Right lobe of liver (tissue), 6 donors: ENCODE measurements around the gene CHCHD1. TPM values are rescaled to one million over a fixed set of nuclear protein-coding genes. Genes with fewer than 3 reads are reported as not detected.

ENCODE experiments used
- ATAC-seq, 4 donors: fragments of 200-7000 bp; cut with Tn5 transposase; one replicate each; pipeline ENCODE4 v1.9.1; 2020; ENCODE audit warnings: mild to moderate bottlenecking in 4 of 4, moderate library complexity in 4 of 4
- DNase-seq, 3 donors: peaks; one replicate each; pipeline ENCODE4 v3.0.0-alpha.2; 2020
- H3K27ac ChIP-seq, 3 donors: fragments of 200-600 bp; one replicate each; pipeline ENCODE4 v1.8.0; 2022
- H3K27me3 ChIP-seq, 2 donors: fragments of 200-600 bp; one replicate each; pipeline ENCODE4 v1.8.0; 2022
- H3K36me3 ChIP-seq, 4 donors: fragments of 200-600 bp; sonication (generic) in 1 of 4; one replicate each; pipeline versions ENCODE4 v1.5.1 to v1.8.0; 2017 to 2022; ENCODE audit warnings: control low read depth in 1 of 4
- H3K4me1 ChIP-seq, 4 donors: fragments of 200-600 bp; sonication (generic) in 1 of 4; one replicate each; pipeline versions ENCODE4 v1.5.1 to v1.8.0; 2017 to 2022; ENCODE audit warnings: control low read depth in 1 of 4
- H3K4me3 ChIP-seq, 3 donors: fragments of 200-600 bp; one replicate each; pipeline ENCODE4 v1.8.0; 2022
- H3K9me3 ChIP-seq, 4 donors: fragments of 200-600 bp; sonication (generic) in 1 of 4; one replicate each; pipeline versions ENCODE4 v1.5.1 to v1.8.0; 2017 to 2022; ENCODE audit warnings: control low read depth in 1 of 4
- CTCF ChIP-seq, 4 donors: fragments of 200-600 bp in 3 of 4; fragments of 450-650 bp in 1 of 4; IDR thresholded peaks; one replicate each; pipeline versions ENCODE4 v1.5.1 to v1.8.0; 2016 to 2022; ENCODE audit warnings: antibody characterized with exemption in 4 of 4, mild to moderate bottlenecking in 2 of 4
- POLR2A ChIP-seq: fragments of 450-650 bp; IDR thresholded peaks from one replicate; pipeline ENCODE4 v1.6.1; 2017; ENCODE audit warnings: antibody characterized with exemption, mild to moderate bottlenecking
- WGBS: methylation state at CpG from one replicate; pipeline ENCODE4 v1.1.6; 2018; ENCODE audit warnings: low coverage, low lambda C conversion rate; ENCODE audit not compliant: insufficient coverage; ENCODE audit errors: missing lambda C conversion rate; 5-methylcytosine and 5-hydroxymethylcytosine counted together
- intact Hi-C, 2 donors: fragments of 100-400 bp; cut with DNase I; formaldehyde crosslinking; loops; one replicate each; pipeline versions ENCODE4 v1.11.2 to v1.14.1; 2022
- long read RNA-seq: library from polyadenylated mRNA; unstranded; transcript quantifications from one replicate; pipeline ENCODE4 v2.0.0, GENCODE V29; 2019
- total RNA-seq, 6 experiments: library from RNA; depleted of rRNA in 2 of 6; stranded (reverse); fragments of >200 nt in 2 of 6; fragmentation: NEBNext Ultra II Directional in 3 of 6; extraction: Animal tissue kit (Norgen Biotek cat#: 25700) in 3 of 6; gene quantifications; one replicate each; pipeline versions ENCODE4 v1.1.0 to v1.2.4, GENCODE V29; 2016 to 2023
- donor health status: DM: no; HTN: yes; CAD: no.
- donor health status: DM: no; HTN: no; CAD: no.
- donor health status: DM: no; HTN: no; CAD: no.
- donor health status: DM: no; HTN: yes; CAD: no.
- donor health status: DM: no; HTN: yes; CAD: no.

CHCHD1 gene
- total RNA-seq = 10 to 100 TPM; 13.0 to 25.1 (median 17.4) TPM
- long read RNA-seq, transcript CHCHD1-201 (3 exons, 835 nt) = major isoform, 14 of 15 reads
- long read RNA-seq, partial matches to known transcripts = 1 of 15 reads
- long read RNA-seq, other reads (novel, unspliced or antisense) = 0 of 15 reads

GRCh38 chr10:73781879-73782748 lies at the start of gene CHCHD1:
Gene CHCHD1, plus strand, starts transcription at chr10:73782048. Its CDS starts 28 bp downstream, at chr10:73782076.
- Histone ChIP-seq H3K27ac (peak within 1 kb of the TSS; percentile 86 to 95 (median 93)), H3K27me3 (no peaks in the 10 kb centered on the region), H3K9me3 (no peaks in the 10 kb centered on the region), H3K36me3 (peaks cover 0 to 4% (median 0%) of the 10 kb centered on the region in 4 donors), H3K4me3 (peak within 1 kb of the TSS; percentile 84 to 92 (median 90)), H3K4me1 (peaks cover 0 to 32% (median 6%) of the 10 kb centered on the region in 4 donors)
- WGBS = 0% methylated on average over 23 of the region's 57 CpGs
- DNase-seq (peak; percentile 94 to 95 (median 95)), ATAC-seq (peak; percentile 78 to 83 (median 80))
- intact Hi-C loops = no loop called here
- no peak for TF ChIP-seq CTCF (IDR thresholded peaks at IDR 0.05)
- peak; percentile 50 for TF ChIP-seq POLR2A

GRCh38 chr10:73732426-73732825 lies 49.4 kb upstream of the CHCHD1 start:
- 100% methylated on average over 3 of the region's 20 CpGs for WGBS
- peaks cover 0 to 15% (median 0%) of the 10 kb centered on the region in 4 donors for H3K36me3 ChIP-seq
- no peak for DNase-seq
- no peak for ATAC-seq
- H3K27ac ChIP-seq = no peak overlapping the region
- intact Hi-C loops = no loop called here
- H3K27me3 ChIP-seq = no peaks in the 10 kb centered on the region
- H3K4me1 ChIP-seq = peaks cover 0 to 16% (median 4%) of the 10 kb centered on the region in 4 donors
- TF ChIP-seq POLR2A = no peak
- TF ChIP-seq CTCF (IDR thresholded peaks at IDR 0.05) = no peak
- H3K4me3 ChIP-seq = no peak overlapping the region
- no peaks in the 10 kb centered on the region for H3K9me3 ChIP-seq

GRCh38 chr10:73732931-73733623 lies 48.8 kb upstream of the CHCHD1 start:
- no peak for TF ChIP-seq CTCF (IDR thresholded peaks at IDR 0.05)
- TF ChIP-seq POLR2A = no peak
- Histone ChIP-seq H3K9me3 (no peaks in the 10 kb centered on the region), H3K36me3 (peaks cover 0 to 12% (median 0%) of the 10 kb centered on the region in 4 donors), H3K27ac (no peak overlapping the region), H3K27me3 (no peaks in the 10 kb centered on the region), H3K4me1 (peaks cover 0 to 16% (median 4%) of the 10 kb centered on the region in 4 donors), H3K4me3 (no peak overlapping the region)
- DNase-seq (no peak), ATAC-seq (no peak)
- 92% methylated on average over 19 of the region's 84 CpGs for WGBS
- intact Hi-C loops = no loop called here

GRCh38 chr10:73734028-73734720 lies 47.7 kb upstream of the CHCHD1 start:
- Histone ChIP-seq H3K4me1 (peaks cover 0 to 12% (median 4%) of the 10 kb centered on the region in 4 donors), H3K4me3 (no peak overlapping the region), H3K9me3 (no peaks in the 10 kb centered on the region), H3K27ac (no peak overlapping the region), H3K36me3 (peaks cover 0 to 10% (median 0%) of the 10 kb centered on the region in 4 donors), H3K27me3 (no peaks in the 10 kb centered on the region)
- no peak for ATAC-seq
- TF ChIP-seq POLR2A (no peak), CTCF (IDR thresholded peaks at IDR 0.05) (no peak)
- DNase-seq = no peak
- intact Hi-C loops = no loop called here
- 100% methylated on average over 4 of the region's 16 CpGs for WGBS
